Neural cell (in vitro differentiated cells): Measurements from ENCODE around the gene IQSEC1. TPM values are rescaled to one million over a fixed set of nuclear protein-coding genes. Genes with fewer than 3 reads are reported as not detected.

Experiments
- H2AFZ ChIP-seq: fragments of 200-600, 300-800 bp; sonication (generic), shearing (Covaris generic); 2 replicates; pipeline ENCODE4 v1.6.0; 2014; ENCODE audit warnings: low read depth, mild to moderate bottlenecking, antibody characterized with exemption, low read length, moderate library complexity
- H3F3A ChIP-seq: fragments of 200-600 bp; shearing (Covaris generic); 2 replicates; pipeline ENCODE4 v1.6.1; 2016; ENCODE audit warnings: mild to moderate bottlenecking, moderate library complexity, mixed read lengths, antibody characterized with exemption, low read length; ENCODE audit not compliant: insufficient read depth, poor library complexity, severe bottlenecking
- H3K27ac ChIP-seq: fragments of 200-600, 300-800 bp; sonication (generic), shearing (Covaris generic); 2 replicates; pipeline ENCODE4 v1.5.1; 2014; ENCODE audit warnings: mild to moderate bottlenecking, low read length, moderate library complexity
- H3K27me3 ChIP-seq: fragments of 300-800, 200-600 bp; sonication (generic), shearing (Covaris generic); 2 replicates; pipeline ENCODE4 v1.6.0; 2014; ENCODE audit warnings: mild to moderate bottlenecking, low read depth, low read length, moderate library complexity; ENCODE audit not compliant: insufficient read depth
- H3K36me3 ChIP-seq: fragments of 300-800, 200-600 bp; sonication (generic), shearing (Covaris generic); 2 replicates; pipeline ENCODE4 v1.5.1; 2014; ENCODE audit warnings: mild to moderate bottlenecking, antibody characterized with exemption, low read length, moderate library complexity; ENCODE audit not compliant: insufficient read depth
- H3K4me2 ChIP-seq: fragments of 300-800, 200-600 bp; sonication (generic), shearing (Covaris generic); 2 replicates; pipeline ENCODE4 v1.6.0; 2014; ENCODE audit warnings: mild to moderate bottlenecking, low read length
- H3K4me3 ChIP-seq: fragments of 300-800, 200-600 bp; sonication (generic), shearing (Covaris generic); 2 replicates; pipeline ENCODE4 v1.5.1; 2014; ENCODE audit warnings: mild to moderate bottlenecking, low read length, moderate library complexity
- H3K79me2 ChIP-seq: fragments of 200-600 bp; shearing (Covaris generic); replicated peaks from 2 replicates; pipeline ENCODE4 v1.6.0; 2014; ENCODE audit warnings: mild to moderate bottlenecking, low read length, moderate library complexity; ENCODE audit not compliant: insufficient read depth
- H3K9ac ChIP-seq: fragments of 300-800, 200-600 bp; sonication (generic), shearing (Covaris generic); 2 replicates; pipeline ENCODE4 v1.6.1; 2016; ENCODE audit warnings: mild to moderate bottlenecking, low read length, mixed read lengths
- H3K9me2 ChIP-seq: fragments of 200-600 bp; shearing (Covaris generic); 2 replicates; pipeline ENCODE4 v1.6.1; 2016; ENCODE audit warnings: mild to moderate bottlenecking, low read length, mixed read lengths; ENCODE audit not compliant: insufficient read depth
- H3K9me3 ChIP-seq: fragments of 200-600, 300-800 bp; sonication (generic), shearing (Covaris generic); 2 replicates; pipeline ENCODE4 v1.6.1; 2016; ENCODE audit warnings: mild to moderate bottlenecking, mixed run types, low read length, moderate library complexity, mixed read lengths
- H4K20me1 ChIP-seq: fragments of 200-600 bp; shearing (Covaris generic); 2 replicates; pipeline ENCODE4 v1.6.1; 2016; ENCODE audit warnings: mild to moderate bottlenecking, mixed run types; ENCODE audit not compliant: insufficient read depth
- CTCF ChIP-seq: fragments of 450-650 bp; IDR thresholded peaks from 2 replicates; pipeline ENCODE4 v1.5.1; 2014; ENCODE audit warnings: antibody characterized with exemption, mild to moderate bottlenecking, moderate library complexity; ENCODE audit not compliant: poor library complexity, severe bottlenecking
- EP300 ChIP-seq: fragments of 450-650 bp; conservative IDR thresholded peaks from 2 replicates; pipeline ENCODE4 v1.6.1; 2014; ENCODE audit warnings: antibody characterized with exemption, mild to moderate bottlenecking, moderate library complexity; ENCODE audit not compliant: poor library complexity, severe bottlenecking
- EZH2 ChIP-seq: fragments of 200-600, 300-800 bp; shearing (Covaris generic), sonication (generic); IDR thresholded peaks from 2 replicates; pipeline ENCODE4 v1.6.1; 2014; ENCODE audit warnings: antibody characterized with exemption, low read length, borderline replicate concordance, mild to moderate bottlenecking; ENCODE audit not compliant: insufficient read depth, poor library complexity, severe bottlenecking
- MXI1 ChIP-seq: fragments of 450-650 bp; conservative IDR thresholded peaks from 2 replicates; pipeline ENCODE4 v1.6.1; 2014; ENCODE audit warnings: antibody characterized with exemption, mild to moderate bottlenecking; ENCODE audit not compliant: poor library complexity, severe bottlenecking
- POLR2AphosphoS5 ChIP-seq: IDR thresholded peaks from 2 replicates; pipeline ENCODE4 v1.6.1; 2012
- RAD21 ChIP-seq: fragments of 450-650 bp; conservative IDR thresholded peaks from 2 replicates; pipeline ENCODE4 v1.6.1; 2014; ENCODE audit warnings: antibody characterized with exemption, mild to moderate bottlenecking, moderate library complexity
- REST ChIP-seq: IDR thresholded peaks from 2 replicates; pipeline ENCODE4 v1.6.1; 2012; ENCODE audit warnings: borderline replicate concordance
- SMC3 ChIP-seq: fragments of 450-650 bp; conservative IDR thresholded peaks from 2 replicates; pipeline ENCODE4 v1.6.1; 2014; ENCODE audit warnings: antibody characterized with exemption, mild to moderate bottlenecking, moderate library complexity; ENCODE audit not compliant: poor library complexity
- TAF1 ChIP-seq: IDR thresholded peaks from 2 replicates; pipeline ENCODE4 v1.6.1; 2012; ENCODE audit warnings: low read depth
- polyA plus RNA-seq: library from polyadenylated mRNA; depleted of rRNA; stranded (reverse); fragments of >200 nt; gene quantifications from 2 replicates; pipeline ENCODE4 v1.2.3, GENCODE V29; 2014

The IQSEC1 gene
- polyA plus RNA-seq, 1 donor from 2014 or later, result 6.0 TPM

DNA sequence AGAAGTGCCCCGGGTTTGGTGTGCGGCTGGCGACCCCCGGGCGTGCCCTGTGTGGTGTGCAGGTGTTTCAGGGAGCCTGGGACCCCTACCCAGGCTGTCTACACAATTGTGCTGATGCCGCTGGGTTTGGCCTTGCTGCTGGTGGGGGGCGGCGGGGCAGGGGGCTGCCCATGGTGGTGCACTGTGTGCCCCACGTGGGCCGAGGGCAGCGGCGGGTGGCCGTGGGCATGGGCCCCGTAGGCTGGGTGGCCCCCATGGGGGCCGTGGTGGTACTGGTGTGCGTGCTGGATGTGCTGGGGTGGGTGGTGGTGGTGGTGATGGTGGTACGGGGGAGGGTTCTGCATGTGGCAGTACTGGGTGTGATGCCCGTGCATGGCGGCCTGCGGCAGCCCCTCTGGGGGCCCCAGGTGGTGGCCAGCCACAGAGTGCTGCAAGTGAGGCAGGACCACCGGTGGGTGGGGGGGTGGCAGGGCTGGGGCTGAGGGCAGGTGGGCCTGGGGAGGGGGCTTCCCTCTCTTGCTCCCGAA, 172.3 kb downstream of the IQSEC1 start:
- Histone ChIP-seq H3K27ac (no peak overlapping the region), H4K20me1 (no peaks in the 10 kb centered on the region), H3F3A (no peaks in the 10 kb centered on the region), H3K4me3 (no peak overlapping the region), H3K79me2 (no peaks in the 10 kb centered on the region), H3K9me2 (no peaks in the 10 kb centered on the region), H3K36me3 (no peaks in the 10 kb centered on the region), H3K27me3 (no peaks in the 10 kb centered on the region), H3K4me2 (no peak overlapping the region), H3K9ac (no peak overlapping the region), H2AFZ (no peak overlapping the region), H3K9me3 (no peaks in the 10 kb centered on the region)
- TF ChIP-seq SMC3, result no peak

GRCh38 chr3:12898965-12899755, 174.1 kb downstream of the IQSEC1 start:
- H3K4me3 ChIP-seq, result no peak overlapping the region
- no peaks in the 10 kb centered on the region for H4K20me1 ChIP-seq
- TF ChIP-seq EP300 (no peak), TAF1 (no peak), EZH2 (no peak), REST (no peak), POLR2AphosphoS5 (no peak), RAD21 (no peak), MXI1 (no peak), CTCF (no peak), SMC3 (no peak)
- no peaks in the 10 kb centered on the region for H3K79me2 ChIP-seq
- H2AFZ ChIP-seq, result no peak overlapping the region
- H3K36me3 ChIP-seq, result no peaks in the 10 kb centered on the region
- no peaks in the 10 kb centered on the region for H3K27me3 ChIP-seq
- no peak overlapping the region for H3K4me2 ChIP-seq
- H3K27ac ChIP-seq, result no peak overlapping the region
- no peaks in the 10 kb centered on the region for H3K9me2 ChIP-seq
- no peaks in the 10 kb centered on the region for H3F3A ChIP-seq
- no peaks in the 10 kb centered on the region for H3K9me3 ChIP-seq
- no peak overlapping the region for H3K9ac ChIP-seq
